ENCODE measurements around the gene COLEC12.

DNA sequence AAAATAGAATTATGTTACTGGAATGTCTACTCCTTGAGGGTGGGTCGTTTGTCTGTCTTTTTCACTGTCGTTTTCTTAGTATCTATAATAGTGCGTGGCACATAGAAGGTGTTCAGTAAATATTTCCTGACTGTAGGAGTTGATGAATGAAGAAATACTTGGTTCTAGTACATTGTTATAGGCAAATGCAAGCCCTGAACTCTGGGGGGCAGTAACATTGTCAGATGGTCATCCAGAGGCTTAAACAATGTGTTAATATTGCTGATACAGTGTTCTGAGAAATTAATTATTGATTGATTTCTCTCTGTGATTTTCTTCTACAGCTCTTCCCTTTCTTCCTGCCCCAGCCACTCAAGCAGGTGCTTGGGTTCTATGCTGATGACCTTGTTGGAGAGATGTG is 208.2 kb downstream of the COLEC12 start:
- TF ChIP-seq, protein P1, sequence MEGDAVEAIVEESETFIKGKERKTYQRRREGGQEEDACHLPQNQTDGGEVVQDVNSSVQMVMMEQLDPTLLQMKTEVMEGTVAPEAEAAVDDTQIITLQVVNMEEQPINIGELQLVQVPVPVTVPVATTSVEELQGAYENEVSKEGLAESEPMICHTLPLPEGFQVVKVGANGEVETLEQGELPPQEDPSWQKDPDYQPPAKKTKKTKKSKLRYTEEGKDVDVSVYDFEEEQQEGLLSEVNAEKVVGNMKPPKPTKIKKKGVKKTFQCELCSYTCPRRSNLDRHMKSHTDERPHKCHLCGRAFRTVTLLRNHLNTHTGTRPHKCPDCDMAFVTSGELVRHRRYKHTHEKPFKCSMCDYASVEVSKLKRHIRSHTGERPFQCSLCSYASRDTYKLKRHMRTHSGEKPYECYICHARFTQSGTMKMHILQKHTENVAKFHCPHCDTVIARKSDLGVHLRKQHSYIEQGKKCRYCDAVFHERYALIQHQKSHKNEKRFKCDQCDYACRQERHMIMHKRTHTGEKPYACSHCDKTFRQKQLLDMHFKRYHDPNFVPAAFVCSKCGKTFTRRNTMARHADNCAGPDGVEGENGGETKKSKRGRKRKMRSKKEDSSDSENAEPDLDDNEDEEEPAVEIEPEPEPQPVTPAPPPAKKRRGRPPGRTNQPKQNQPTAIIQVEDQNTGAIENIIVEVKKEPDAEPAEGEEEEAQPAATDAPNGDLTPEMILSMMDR (IDR thresholded peaks at IDR 0.05) = no peak
- no peak for TF ChIP-seq POLR2A (IDR thresholded peaks at IDR 0.05)
